HG02840 (cell line): ENCODE measurements around the gene PRUNE1.

Experiments used
- ATAC-seq: cut with Tn5 transposase; IDR thresholded peaks from one replicate; pipeline ENCODE4 v1.9.1; 2021; ENCODE audit warnings: mild to moderate bottlenecking, moderate library complexity, moderate number of reproducible peaks; ENCODE audit not compliant: unreplicated experiment, low FRiP score

The PRUNE1 gene

GRCh38 chr1:151003180-151003579 lies 5.1 kb upstream of the PRUNE1 start:
- ATAC-seq, result no peak

- ATAC-seq, result no peak
Measured at GRCh38 chr1:151005729-151006319, 2.4 kb upstream of the PRUNE1 start.

- ATAC-seq, result no peak
Measured at GRCh38 chr1:151006327-151007052, 1.8 kb upstream of the PRUNE1 start, which contains the start of gene MINDY1. Gene MINDY1, minus strand, starts transcription at chr1:151006902. Its CDS starts 4,285 bp downstream, at chr1:151002617.

- ATAC-seq, result no peak
Measured at GRCh38 chr1:151007853-151008243, 401 bp upstream of the PRUNE1 start.

- no peak for ATAC-seq
Measured at GRCh38 chr1:151009206-151009587, 948 bp downstream of the PRUNE1 start.

GRCh38 chr1:151009674-151010345 lies 1.6 kb downstream of the PRUNE1 start:
- ATAC-seq, result no peak

GRCh38 chr1:151010346-151010726 lies 2.1 kb downstream of the PRUNE1 start:
- ATAC-seq, result no peak

GRCh38 chr1:151011154-151011850 lies 3.1 kb downstream of the PRUNE1 start:
- no peak for ATAC-seq

- no peak for ATAC-seq
Measured at GRCh38 chr1:151012684-151013471, 4.6 kb downstream of the PRUNE1 start.

- no peak for ATAC-seq
Measured at GRCh38 chr1:151013518-151013917, 5.3 kb downstream of the PRUNE1 start.

- no peak for ATAC-seq
Measured at GRCh38 chr1:151024540-151025146, 16.4 kb downstream of the PRUNE1 start.

- no peak for ATAC-seq
Measured at GRCh38 chr1:151026460-151026859, 18.2 kb downstream of the PRUNE1 start.

- no peak for ATAC-seq
Measured at GRCh38 chr1:151032164-151032563, 23.9 kb downstream of the PRUNE1 start.

GRCh38 chr1:151035167-151035566 lies 26.9 kb downstream of the PRUNE1 start:
- no peak for ATAC-seq

GRCh38 chr1:151036356-151036755 lies 28.1 kb downstream of the PRUNE1 start, which contains the start of gene BNIPL:
Gene BNIPL, plus strand, starts transcription at chr1:151036586. Its CDS starts 140 bp downstream, at chr1:151036726.
- no peak for ATAC-seq

- no peak for ATAC-seq
Measured at GRCh38 chr1:151037032-151037431, 28.8 kb downstream of the PRUNE1 start.

GRCh38 chr1:151039521-151039920 lies 31.3 kb downstream of the PRUNE1 start:
- no peak for ATAC-seq

- ATAC-seq, result no peak
Measured at GRCh38 chr1:151043163-151043562, 34.9 kb downstream of the PRUNE1 start.

- peak; percentile 39 for ATAC-seq
Measured at GRCh38 chr1:151047591-151047924, 39.3 kb downstream of the PRUNE1 start, which contains the start of gene C1orf56. Gene C1orf56, plus strand, starts transcription at chr1:151047751. Its CDS starts 97 bp downstream, at chr1:151047848.
